PFSK-1 (cell line): ENCODE data around the gene PPP4C.

Experiments used
- FOXP2 ChIP-seq: optimal IDR thresholded peaks from 2 replicates; pipeline ENCODE3; 2011; ENCODE audit warnings: borderline replicate concordance, control low read depth, inconsistent platforms; ENCODE audit not compliant: insufficient read depth; ENCODE audit errors: extremely low read length, extremely low read depth
- POLR2AphosphoS5 ChIP-seq: IDR thresholded peaks from 2 replicates; pipeline ENCODE4 v1.6.1; 2012; ENCODE audit warnings: low read depth, mild to moderate bottlenecking, control low read depth, low read length, moderate library complexity
- SIN3A ChIP-seq: IDR thresholded peaks from 2 replicates; pipeline ENCODE4 v1.6.1; 2012; ENCODE audit warnings: mild to moderate bottlenecking, low read length, moderate library complexity, borderline replicate concordance; ENCODE audit not compliant: insufficient read depth
- TAF1 ChIP-seq: IDR thresholded peaks from 2 replicates; pipeline ENCODE4 v1.6.1; 2012; ENCODE audit warnings: low read length, control low read depth, borderline replicate concordance; ENCODE audit not compliant: insufficient read depth
- TF ChIP-seq, protein P1 (sequence below), 2 experiments: IDR thresholded peaks; 2 replicates each; pipeline versions ENCODE4 v1.6.1 to v1.8.0; 2011 to 2012; ENCODE audit warnings: low read depth in 2 of 2, low read length in 2 of 2, control low read depth in 1 of 2, inconsistent platforms in 1 of 2, mild to moderate bottlenecking in 1 of 2, moderate library complexity in 1 of 2; ENCODE audit not compliant: insufficient read depth in 1 of 2

Gene PPP4C

DNA sequence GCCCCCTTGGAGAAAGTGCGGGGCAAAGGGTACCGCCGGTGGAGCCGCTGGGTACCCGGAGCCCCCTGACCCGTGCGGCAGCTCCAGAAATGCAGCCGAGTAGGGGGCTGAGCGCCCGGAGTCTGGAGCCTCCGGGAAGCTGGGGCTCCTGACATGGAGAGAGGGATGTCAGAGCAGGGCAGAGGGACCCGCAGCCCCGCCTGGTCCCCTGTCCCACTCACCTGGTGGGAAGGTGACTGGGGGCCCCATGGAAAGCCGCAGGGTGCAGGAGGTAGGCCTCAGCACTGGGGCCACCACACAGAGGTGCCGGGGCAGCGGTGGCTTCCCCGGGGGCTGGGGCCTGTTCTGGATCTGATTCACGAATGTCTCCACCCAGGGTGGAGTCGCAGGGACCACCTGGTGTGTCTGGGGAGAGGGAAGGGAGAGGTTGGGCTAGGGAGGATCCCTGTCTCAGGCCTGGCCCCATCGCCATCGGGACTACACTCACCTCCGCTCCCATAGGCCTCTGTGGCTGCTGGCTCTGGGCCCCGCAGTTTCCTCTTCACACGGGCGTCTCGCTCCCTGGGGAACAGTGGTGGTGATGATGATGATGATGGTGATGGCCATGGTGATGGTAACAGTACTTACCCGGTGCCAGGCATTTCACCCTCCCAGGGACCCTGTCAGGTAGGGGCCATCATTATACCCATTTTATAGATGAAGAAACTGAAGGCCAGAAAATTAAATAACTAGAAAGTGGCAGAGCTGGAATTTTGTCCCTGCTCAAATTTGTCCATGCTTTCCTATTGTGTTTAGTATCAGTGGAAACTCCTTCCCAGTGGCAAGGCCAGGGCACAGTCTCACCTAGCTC is 10.7 kb downstream of the PPP4C start:
- no peak for TF ChIP-seq TAF1
- TF ChIP-seq, protein P1, sequence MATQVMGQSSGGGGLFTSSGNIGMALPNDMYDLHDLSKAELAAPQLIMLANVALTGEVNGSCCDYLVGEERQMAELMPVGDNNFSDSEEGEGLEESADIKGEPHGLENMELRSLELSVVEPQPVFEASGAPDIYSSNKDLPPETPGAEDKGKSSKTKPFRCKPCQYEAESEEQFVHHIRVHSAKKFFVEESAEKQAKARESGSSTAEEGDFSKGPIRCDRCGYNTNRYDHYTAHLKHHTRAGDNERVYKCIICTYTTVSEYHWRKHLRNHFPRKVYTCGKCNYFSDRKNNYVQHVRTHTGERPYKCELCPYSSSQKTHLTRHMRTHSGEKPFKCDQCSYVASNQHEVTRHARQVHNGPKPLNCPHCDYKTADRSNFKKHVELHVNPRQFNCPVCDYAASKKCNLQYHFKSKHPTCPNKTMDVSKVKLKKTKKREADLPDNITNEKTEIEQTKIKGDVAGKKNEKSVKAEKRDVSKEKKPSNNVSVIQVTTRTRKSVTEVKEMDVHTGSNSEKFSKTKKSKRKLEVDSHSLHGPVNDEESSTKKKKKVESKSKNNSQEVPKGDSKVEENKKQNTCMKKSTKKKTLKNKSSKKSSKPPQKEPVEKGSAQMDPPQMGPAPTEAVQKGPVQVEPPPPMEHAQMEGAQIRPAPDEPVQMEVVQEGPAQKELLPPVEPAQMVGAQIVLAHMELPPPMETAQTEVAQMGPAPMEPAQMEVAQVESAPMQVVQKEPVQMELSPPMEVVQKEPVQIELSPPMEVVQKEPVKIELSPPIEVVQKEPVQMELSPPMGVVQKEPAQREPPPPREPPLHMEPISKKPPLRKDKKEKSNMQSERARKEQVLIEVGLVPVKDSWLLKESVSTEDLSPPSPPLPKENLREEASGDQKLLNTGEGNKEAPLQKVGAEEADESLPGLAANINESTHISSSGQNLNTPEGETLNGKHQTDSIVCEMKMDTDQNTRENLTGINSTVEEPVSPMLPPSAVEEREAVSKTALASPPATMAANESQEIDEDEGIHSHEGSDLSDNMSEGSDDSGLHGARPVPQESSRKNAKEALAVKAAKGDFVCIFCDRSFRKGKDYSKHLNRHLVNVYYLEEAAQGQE (IDR thresholded peaks at IDR 0.05; ENCODE audit: insufficient read depth in 1 of 2, low read depth in 2 of 2, low read length in 2 of 2): no peak

- TF ChIP-seq FOXP2: no peak
- no peak for TF ChIP-seq TAF1
- no peak; the same call in 1 of the 2 replicates for TF ChIP-seq POLR2AphosphoS5
- TF ChIP-seq SIN3A: no peak
- TF ChIP-seq, protein P1 (IDR thresholded peaks at IDR 0.05; ENCODE audit: insufficient read depth in 1 of 2, low read depth in 2 of 2, low read length in 2 of 2): no peak
These were observed 11.5 kb downstream of the PPP4C start for GRCh38 chr16:30087181-30087898.

DNA sequence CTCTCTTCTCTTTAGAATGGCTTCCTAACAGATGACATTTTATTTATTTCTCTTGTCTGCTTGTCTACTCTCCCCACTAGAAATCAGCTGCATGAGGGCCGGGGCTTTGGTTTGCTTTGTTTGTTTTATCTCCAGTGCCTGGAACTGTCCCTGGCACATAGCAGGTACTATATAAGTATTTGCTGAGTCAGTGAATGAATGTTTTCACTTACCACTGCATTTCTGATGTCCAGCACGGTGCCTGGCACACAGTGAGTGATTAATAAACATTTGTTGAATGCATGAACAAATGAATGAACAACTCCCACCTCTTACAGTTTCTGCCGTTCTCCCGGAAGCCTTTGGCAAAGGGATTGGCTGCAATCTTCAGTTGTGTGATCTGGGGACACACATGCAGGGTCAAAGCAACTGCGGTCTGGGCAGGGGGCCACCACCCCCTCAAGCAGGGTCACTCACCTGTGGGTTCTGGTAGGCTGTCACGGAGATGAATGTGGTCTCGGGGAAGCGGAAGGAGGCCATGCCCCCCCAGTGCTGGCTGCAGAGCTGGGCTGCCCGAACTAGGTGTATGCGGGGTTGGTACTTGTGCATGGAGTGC is 12.5 kb downstream of the PPP4C start:
- no peak for TF ChIP-seq FOXP2
- TF ChIP-seq POLR2AphosphoS5: no peak
- TF ChIP-seq, protein P1 (IDR thresholded peaks at IDR 0.05; ENCODE audit: insufficient read depth in 1 of 2, low read depth in 2 of 2, low read length in 2 of 2): no peak
- no peak for TF ChIP-seq TAF1
- no peak for TF ChIP-seq SIN3A

GRCh38 chr16:30088832-30089624 is 13.2 kb downstream of the PPP4C start:
- TF ChIP-seq TAF1: no peak
- no peak for TF ChIP-seq POLR2AphosphoS5
- no peak for TF ChIP-seq SIN3A
- no peak for TF ChIP-seq FOXP2
- TF ChIP-seq, protein P1 (IDR thresholded peaks at IDR 0.05; ENCODE audit: insufficient read depth in 1 of 2, low read depth in 2 of 2, low read length in 2 of 2): no peak
